Measurements from ENCODE around the gene GPR62.

The GPR62 gene

GRCh38 chr3:51961011-51961410 is 5.8 kb downstream of the GPR62 start:
- H3K27me3 ChIP-seq (ENCODE audit: control insufficient read depth in 1 of 2, insufficient read depth in 2 of 2, low read length in 2 of 2) = no peaks in the 10 kb centered on the region
- no peak overlapping the region for H3K4me3 ChIP-seq (ENCODE audit: low read depth in 1 of 2, low read length in 2 of 2)
- peaks cover 26% of the 10 kb centered on the region for H3K4me1 ChIP-seq (ENCODE audit: insufficient read depth, low read length)
- peaks cover 8% of the 10 kb centered on the region for H3K36me3 ChIP-seq (ENCODE audit: insufficient read depth, low read length)
- H3K27ac ChIP-seq (ENCODE audit: low read depth, low read length) = no peak overlapping the region
- H3K9ac ChIP-seq (ENCODE audit: low read length) = no peak overlapping the region
- H3K9me3 ChIP-seq (ENCODE audit: low read length) = no peaks in the 10 kb centered on the region

GRCh38 chr3:51961602-51962569 is 6.7 kb downstream of the GPR62 start:
- H3K27ac ChIP-seq (ENCODE audit: low read depth, low read length) = no peak overlapping the region
- H3K27me3 ChIP-seq (ENCODE audit: control insufficient read depth in 1 of 2, insufficient read depth in 2 of 2, low read length in 2 of 2) = no peaks in the 10 kb centered on the region
- no peaks in the 10 kb centered on the region for H3K9me3 ChIP-seq (ENCODE audit: low read length)
- H3K4me1 ChIP-seq (ENCODE audit: insufficient read depth, low read length) = peaks cover 26% of the 10 kb centered on the region
- no peak overlapping the region for H3K9ac ChIP-seq (ENCODE audit: low read length)
- peaks cover 8% of the 10 kb centered on the region for H3K36me3 ChIP-seq (ENCODE audit: insufficient read depth, low read length)
- no peak overlapping the region for H3K4me3 ChIP-seq (ENCODE audit: low read depth in 1 of 2, low read length in 2 of 2)

- peaks cover 27% of the 10 kb centered on the region for H3K4me1 ChIP-seq (ENCODE audit: insufficient read depth, low read length)
- no peaks in the 10 kb centered on the region for H3K27me3 ChIP-seq (ENCODE audit: control insufficient read depth in 1 of 2, insufficient read depth in 2 of 2, low read length in 2 of 2)
- H3K9me3 ChIP-seq (ENCODE audit: low read length) = no peaks in the 10 kb centered on the region
- no peak overlapping the region for H3K4me3 ChIP-seq (ENCODE audit: low read depth in 1 of 2, low read length in 2 of 2)
- peak overlapping the region; percentile 48 for H3K27ac ChIP-seq (ENCODE audit: low read depth, low read length)
- H3K9ac ChIP-seq (ENCODE audit: low read length) = no peak overlapping the region
- H3K36me3 ChIP-seq (ENCODE audit: insufficient read depth, low read length) = peaks cover 8% of the 10 kb centered on the region
Measured at GRCh38 chr3:51962854-51963530, 7.8 kb downstream of the GPR62 start.

- Histone ChIP-seq H3K4me3 (ENCODE audit: low read depth in 1 of 2, low read length in 2 of 2) (no peak overlapping the region), H3K27me3 (ENCODE audit: control insufficient read depth in 1 of 2, insufficient read depth in 2 of 2, low read length in 2 of 2) (no peaks in the 10 kb centered on the region), H3K36me3 (ENCODE audit: insufficient read depth, low read length) (peaks cover 8% of the 10 kb centered on the region), H3K4me1 (ENCODE audit: insufficient read depth, low read length) (peaks cover 31% of the 10 kb centered on the region), H3K9me3 (ENCODE audit: low read length) (no peaks in the 10 kb centered on the region), H3K27ac (ENCODE audit: low read depth, low read length) (no peak overlapping the region), H3K9ac (ENCODE audit: low read length) (no peak overlapping the region)
Measured at GRCh38 chr3:51963951-51964451, 8.8 kb downstream of the GPR62 start.

GRCh38 chr3:51964521-51964920 is 9.3 kb downstream of the GPR62 start:
- Histone ChIP-seq H3K4me1 (ENCODE audit: insufficient read depth, low read length) (peaks cover 31% of the 10 kb centered on the region), H3K4me3 (ENCODE audit: low read depth in 1 of 2, low read length in 2 of 2) (no peak overlapping the region), H3K27me3 (ENCODE audit: control insufficient read depth in 1 of 2, insufficient read depth in 2 of 2, low read length in 2 of 2) (no peaks in the 10 kb centered on the region), H3K9ac (ENCODE audit: low read length) (no peak overlapping the region), H3K36me3 (ENCODE audit: insufficient read depth, low read length) (peaks cover 8% of the 10 kb centered on the region), H3K9me3 (ENCODE audit: low read length) (no peaks in the 10 kb centered on the region), H3K27ac (ENCODE audit: low read depth, low read length) (no peak overlapping the region)

- Histone ChIP-seq H3K4me3 (ENCODE audit: low read depth in 1 of 2, low read length in 2 of 2) (peak overlapping the region in 1 of 2 donors; percentile 90), H3K36me3 (ENCODE audit: insufficient read depth, low read length) (peaks cover 3% of the 10 kb centered on the region), H3K27me3 (ENCODE audit: control insufficient read depth in 1 of 2, insufficient read depth in 2 of 2, low read length in 2 of 2) (no peaks in the 10 kb centered on the region), H3K4me1 (ENCODE audit: insufficient read depth, low read length) (peaks cover 31% of the 10 kb centered on the region), H3K27ac (ENCODE audit: low read depth, low read length) (peak overlapping the region; percentile 73), H3K9ac (ENCODE audit: low read length) (no peak overlapping the region), H3K9me3 (ENCODE audit: low read length) (no peaks in the 10 kb centered on the region)
Measured at GRCh38 chr3:51966016-51966415, 10.8 kb downstream of the GPR62 start.

- H3K9ac ChIP-seq (ENCODE audit: low read length) = peak overlapping the region; percentile 65
- no peaks in the 10 kb centered on the region for H3K27me3 ChIP-seq (ENCODE audit: control insufficient read depth in 1 of 2, insufficient read depth in 2 of 2, low read length in 2 of 2)
- peaks cover 31% of the 10 kb centered on the region for H3K4me1 ChIP-seq (ENCODE audit: insufficient read depth, low read length)
- H3K9me3 ChIP-seq (ENCODE audit: low read length) = no peaks in the 10 kb centered on the region
- peak overlapping the region; percentile 73 for H3K27ac ChIP-seq (ENCODE audit: low read depth, low read length)
- peaks cover 8% of the 10 kb centered on the region for H3K36me3 ChIP-seq (ENCODE audit: insufficient read depth, low read length)
- H3K4me3 ChIP-seq (ENCODE audit: low read depth in 1 of 2, low read length in 2 of 2) = peak overlapping the region; percentile 79 to 90
Measured at GRCh38 chr3:51966486-51966885, 11.3 kb downstream of the GPR62 start.

- peak overlapping the region; percentile 73 for H3K27ac ChIP-seq (ENCODE audit: low read depth, low read length)
- H3K27me3 ChIP-seq (ENCODE audit: control insufficient read depth in 1 of 2, insufficient read depth in 2 of 2, low read length in 2 of 2) = no peaks in the 10 kb centered on the region
- no peaks in the 10 kb centered on the region for H3K9me3 ChIP-seq (ENCODE audit: low read length)
- peaks cover 8% of the 10 kb centered on the region for H3K36me3 ChIP-seq (ENCODE audit: insufficient read depth, low read length)
- peak overlapping the region; percentile 65 for H3K9ac ChIP-seq (ENCODE audit: low read length)
- H3K4me3 ChIP-seq (ENCODE audit: low read depth in 1 of 2, low read length in 2 of 2) = peak overlapping the region; percentile 79 to 90
- peaks cover 31% of the 10 kb centered on the region for H3K4me1 ChIP-seq (ENCODE audit: insufficient read depth, low read length)
Measured at GRCh38 chr3:51966922-51967383, 11.8 kb downstream of the GPR62 start.

GRCh38 chr3:51967384-51968169 is 12.4 kb downstream of the GPR62 start, which contains the start of gene PCBP4:
PCBP4 (minus strand) TSS chr3:51967454; CDS start chr3:51961240, 6,214 bp downstream.
- peaks cover 31% of the 10 kb centered on the region for H3K4me1 ChIP-seq (ENCODE audit: insufficient read depth, low read length)
- peaks cover 8% of the 10 kb centered on the region for H3K36me3 ChIP-seq (ENCODE audit: insufficient read depth, low read length)
- no peaks in the 10 kb centered on the region for H3K27me3 ChIP-seq (ENCODE audit: control insufficient read depth in 1 of 2, insufficient read depth in 2 of 2, low read length in 2 of 2)
- H3K4me3 ChIP-seq (ENCODE audit: low read depth in 1 of 2, low read length in 2 of 2) = peak within 1 kb of the TSS; percentile 79 to 90
- H3K27ac ChIP-seq (ENCODE audit: low read depth, low read length) = peak within 1 kb of the TSS; percentile 89
- H3K9ac ChIP-seq (ENCODE audit: low read length) = peak within 1 kb of the TSS; percentile 66
- no peaks in the 10 kb centered on the region for H3K9me3 ChIP-seq (ENCODE audit: low read length)

GRCh38 chr3:51968170-51968775 is 13.1 kb downstream of the GPR62 start:
- H3K9me3 ChIP-seq (ENCODE audit: low read length) = no peaks in the 10 kb centered on the region
- peak overlapping the region; percentile 89 for H3K27ac ChIP-seq (ENCODE audit: low read depth, low read length)
- H3K9ac ChIP-seq (ENCODE audit: low read length) = peak overlapping the region; percentile 66
- H3K36me3 ChIP-seq (ENCODE audit: insufficient read depth, low read length) = peaks cover 8% of the 10 kb centered on the region
- no peaks in the 10 kb centered on the region for H3K27me3 ChIP-seq (ENCODE audit: control insufficient read depth in 1 of 2, insufficient read depth in 2 of 2, low read length in 2 of 2)
- peak overlapping the region; percentile 60 to 71 for H3K4me3 ChIP-seq (ENCODE audit: low read depth in 1 of 2, low read length in 2 of 2)
- peaks cover 31% of the 10 kb centered on the region for H3K4me1 ChIP-seq (ENCODE audit: insufficient read depth, low read length)
